Measurements from ENCODE around the gene UBE2E3.

DNA sequence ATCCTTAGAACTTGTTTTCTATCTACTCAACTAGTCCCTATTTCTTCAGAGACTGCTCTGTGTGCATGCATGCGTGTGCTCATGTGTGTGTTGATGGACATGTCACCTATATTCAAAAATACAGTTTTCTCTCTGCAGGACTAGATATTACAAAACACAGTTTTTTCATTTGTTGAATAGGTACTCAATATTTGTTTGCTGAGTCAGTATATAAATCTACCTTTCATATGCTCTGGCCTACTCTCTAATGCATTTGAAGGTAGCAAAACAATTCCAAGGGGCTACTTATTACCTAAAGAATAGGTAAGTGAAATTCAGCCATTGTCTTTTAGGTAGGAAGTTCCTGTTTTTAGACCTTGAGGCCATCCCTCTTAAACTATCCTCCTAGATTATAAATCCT lies 8.6 kb upstream of the UBE2E3 start:
- no peak for TF ChIP-seq POLR2A (IDR thresholded peaks at IDR 0.05; ENCODE audit: low read length)
- no peak for TF ChIP-seq GATA1 (IDR thresholded peaks at IDR 0.05; ENCODE audit: low read depth, low read length)

Measured in erythroblast (primary cell).